IMR-90 (cell line): ENCODE data around the gene SLC27A6. TPM values are rescaled to one million over a fixed set of nuclear protein-coding genes. Genes with fewer than 3 reads are reported as not detected.
"Not testable (repeated sequence)": the region's sequence is repeated elsewhere in the genome, so short reads cannot be mapped to it uniquely, and the experiment has no call there.

ENCODE experiments used
- ATAC-seq: fragments of 200-7000 bp; cut with Tn5 transposase; 2 replicates; pipeline ENCODE4 v1.9.1; 2020; ENCODE audit warnings: low read depth, mild to moderate bottlenecking, moderate library complexity
- BruUV-seq: library from RNA; stranded (reverse); fragments of 400-500 nt; replicated peaks from 2 replicates; lab custom pipeline; 2021; lab: Mats Ljungman, UMichigan
- CTCF ChIA-PET: fragments of 300-600 bp; formaldehyde crosslinking; extraction: SDS; loops from one replicate; lab custom pipeline; 2021; ENCODE audit warnings: antibody characterized with exemption; lab: Yijun Ruan, JAX
- POLR2A ChIA-PET: fragments of 300-600 bp; sonication (Branson Sonifier 250); formaldehyde crosslinking; loops from one replicate; lab custom pipeline; 2022; ENCODE audit warnings: antibody characterized with exemption; ENCODE audit not compliant: unreplicated experiment; lab: Charles Lee
- DNase-seq: peaks from one replicate; pipeline ENCODE4 v3.0.0; 2013
- H2AFZ ChIP-seq: replicated peaks from 2 replicates; pipeline ENCODE3; 2013; ENCODE audit warnings: low read length, mild to moderate bottlenecking; ENCODE audit not compliant: poor library complexity
- H2AK5ac ChIP-seq: 2 replicates; pipeline ENCODE4 v1.6.1; 2013; ENCODE audit warnings: low read depth, low read length, inconsistent platforms
- H2AK9ac ChIP-seq: replicated peaks from 2 replicates; pipeline ENCODE3; 2013; ENCODE audit warnings: mild to moderate bottlenecking, low read depth, low read length, moderate library complexity; ENCODE audit not compliant: poor library complexity
- H2BK120ac ChIP-seq: 2 replicates; pipeline ENCODE4 v1.6.1; 2013; ENCODE audit warnings: low read depth, low read length, inconsistent platforms
- H2BK15ac ChIP-seq: 3 replicates; pipeline ENCODE4 v1.6.1; 2013; ENCODE audit warnings: low read depth, low read length, inconsistent platforms
- H2BK20ac ChIP-seq: 2 replicates; pipeline ENCODE4 v1.6.1; 2013; ENCODE audit warnings: low read depth, mild to moderate bottlenecking, inconsistent platforms, low read length, moderate library complexity
- H2BK5ac ChIP-seq: 2 replicates; pipeline ENCODE4 v1.6.1; 2013; ENCODE audit warnings: mild to moderate bottlenecking, low read depth, low read length, inconsistent platforms; ENCODE audit not compliant: poor library complexity, severe bottlenecking
- H3K14ac ChIP-seq: replicated peaks from 2 replicates; pipeline ENCODE4 v1.6.1; 2013; ENCODE audit warnings: low read depth, low read length, inconsistent platforms
- H3K18ac ChIP-seq: 2 replicates; pipeline ENCODE4 v1.6.1; 2013; ENCODE audit warnings: low read depth, low read length, control low read depth
- H3K23ac ChIP-seq: 2 replicates; pipeline ENCODE4 v1.6.1; 2013; ENCODE audit warnings: low read depth, low read length, inconsistent platforms
- H3K27ac ChIP-seq: 2 replicates; pipeline ENCODE4 v1.5.1; 2013; ENCODE audit warnings: mild to moderate bottlenecking, control low read depth, low read length; ENCODE audit not compliant: insufficient read depth
- H3K27me3 ChIP-seq: 2 replicates; pipeline ENCODE4 v1.6.1; 2013; ENCODE audit warnings: low read length; ENCODE audit not compliant: control insufficient read depth, insufficient read depth
- H3K36me3 ChIP-seq: 2 replicates; pipeline ENCODE4 v1.6.1; 2013; ENCODE audit warnings: low read length, mixed read lengths; ENCODE audit not compliant: control insufficient read depth, insufficient read depth
- H3K4ac ChIP-seq: 2 replicates; pipeline ENCODE4 v1.6.1; 2013; ENCODE audit warnings: low read depth, low read length, inconsistent platforms
- H3K4me1 ChIP-seq: 2 replicates; pipeline ENCODE4 v1.6.1; 2013; ENCODE audit warnings: low read length, mixed read lengths; ENCODE audit not compliant: control insufficient read depth, insufficient read depth
- H3K4me2 ChIP-seq: 2 replicates; pipeline ENCODE4 v1.6.1; 2013; ENCODE audit warnings: low read depth, mild to moderate bottlenecking, control low read depth, low read length, moderate library complexity
- H3K4me3 ChIP-seq: 2 replicates; pipeline ENCODE4 v1.5.1; 2013; ENCODE audit warnings: low read depth, mild to moderate bottlenecking, control low read depth, low read length, moderate library complexity; ENCODE audit not compliant: insufficient read depth
- H3K56ac ChIP-seq: 2 replicates; pipeline ENCODE4 v1.6.1; 2013; ENCODE audit warnings: low read length, inconsistent platforms; ENCODE audit not compliant: insufficient read depth; ENCODE audit errors: extremely low read depth
- H3K79me1 ChIP-seq, 2 experiments: 2 replicates each; pipeline ENCODE4 v1.6.1; 2013; ENCODE audit warnings: low read length in 2 of 2, inconsistent platforms in 1 of 2, low read depth in 1 of 2
- H3K9ac ChIP-seq: 2 replicates; pipeline ENCODE4 v1.6.1; 2013; ENCODE audit warnings: low read depth, low read length, control low read depth
- H3K9me1 ChIP-seq: 2 replicates; pipeline ENCODE4 v1.6.1; 2013; ENCODE audit warnings: low read length, inconsistent platforms; ENCODE audit not compliant: insufficient read depth
- H3K9me3 ChIP-seq: 2 replicates; pipeline ENCODE4 v1.6.1; 2013; ENCODE audit warnings: low read length; ENCODE audit not compliant: control insufficient read depth, insufficient read depth
- H4K20me1 ChIP-seq: 2 replicates; pipeline ENCODE4 v1.6.1; 2013; ENCODE audit warnings: low read length, inconsistent platforms; ENCODE audit not compliant: insufficient read depth
- H4K5ac ChIP-seq: 2 replicates; pipeline ENCODE4 v1.6.1; 2013; ENCODE audit warnings: mild to moderate bottlenecking, low read depth, low read length, control low read depth
- H4K8ac ChIP-seq, 2 experiments: 2 replicates each; pipeline ENCODE4 v1.6.1; 2013; ENCODE audit warnings: low read depth in 2 of 2, low read length in 2 of 2, control low read depth in 1 of 2, inconsistent platforms in 1 of 2
- H4K91ac ChIP-seq: 2 replicates; pipeline ENCODE4 v1.6.1; 2013; ENCODE audit warnings: low read depth, low read length, inconsistent platforms; ENCODE audit not compliant: insufficient read depth
- WGBS, 2 experiments: methylation state at CpG; one replicate each; pipeline versions ENCODE4 v1.1.5 to v1.1.7; 2013; ENCODE audit warnings: missing lambda C conversion rate in 2 of 2; ENCODE audit not compliant: insufficient read length in 1 of 2; ENCODE audit errors: extremely low coverage in 2 of 2; 5-methylcytosine and 5-hydroxymethylcytosine counted together
- dilution Hi-C: fragments of 300-500 bp; cut with HindIII; formaldehyde crosslinking; loops from one replicate; pipeline ENCODE4 v1.14.3; 2018; ENCODE audit warnings: low sequenced_read_pairs; ENCODE audit not compliant: unreplicated experiment
- in situ Hi-C: fragments of 300-500 bp; cut with MboI; formaldehyde crosslinking; loops from 3 replicates; pipeline ENCODE4 v1.14.3; 2019; ENCODE audit warnings: low sequenced_read_pairs, inconsistent platforms, mixed read lengths
- intact Hi-C: fragments of 100-400 bp; cut with micrococcal nuclease; formaldehyde crosslinking; loops from 2 replicates; pipeline ENCODE4 v1.10.0; 2022
- polyA plus RNA-seq, 3 experiments: library from polyadenylated mRNA; depleted of rRNA; stranded (reverse); fragments of >200 nt; gene quantifications; 2 replicates each; pipeline ENCODE4 v1.2.3, GENCODE V29; 2012; ENCODE audit warnings: low replicate concordance in 1 of 3
- total RNA-seq: library from RNA; depleted of rRNA; stranded (reverse); fragments of >200 nt; gene quantifications from 2 replicates; pipeline ENCODE4 v1.2.3, GENCODE V29; 2012

SLC27A6 gene
- total and polyA plus RNA-seq, 2 of the 4 experiments (the other 2 are of a cell fraction), result under 0.01 to 0.02 TPM

DNA sequence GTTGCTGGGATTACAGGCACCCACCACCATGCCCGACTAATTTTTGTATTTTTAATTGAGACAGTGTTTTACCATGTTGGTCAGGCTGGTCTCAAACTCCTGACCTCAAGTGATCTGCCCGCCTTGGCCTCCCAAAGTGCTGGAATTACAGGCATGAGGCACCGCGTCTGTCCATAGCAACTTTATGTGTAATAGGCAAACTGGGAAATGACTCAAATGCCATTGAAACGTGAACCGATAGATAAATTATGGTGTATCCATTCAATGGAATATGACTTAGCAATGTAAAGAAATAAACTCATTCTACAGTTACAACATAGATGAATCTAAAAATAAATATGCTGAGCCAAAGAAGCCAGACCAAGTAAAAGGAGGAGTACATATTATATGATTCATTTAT, 14.0 kb upstream of the SLC27A6 start:
- POLR2A ChIA-PET, H4K20me1 ChIP-seq, intact Hi-C loops, H3K27ac ChIP-seq, H3K27me3 ChIP-seq, H3K4ac ChIP-seq, DNase-seq, H2BK15ac ChIP-seq, H3K14ac ChIP-seq, H2AK9ac ChIP-seq, H2BK20ac ChIP-seq, H3K18ac ChIP-seq, H3K4me2 ChIP-seq, CTCF ChIA-PET, H3K56ac ChIP-seq, H4K5ac ChIP-seq, H4K8ac ChIP-seq, H3K4me3 ChIP-seq, H3K9me3 ChIP-seq, H4K91ac ChIP-seq, H2BK5ac ChIP-seq, ATAC-seq, H3K36me3 ChIP-seq, BruUV-seq, H3K4me1 ChIP-seq, H3K23ac ChIP-seq, H2BK120ac ChIP-seq, dilution Hi-C loops, H2AK5ac ChIP-seq, in situ Hi-C loops, H3K9ac ChIP-seq, H3K9me1 ChIP-seq, H3K79me1 ChIP-seq, H2AFZ ChIP-seq: not testable (repeated sequence)
- no CpG with 5 or more reads among the region's 6 CpGs for WGBS, 2 experiments
